Measurements from ENCODE around the gene HTR2C. TPM values are rescaled to one million over a fixed set of nuclear protein-coding genes. Genes with fewer than 3 reads are reported as not detected.
A peak's percentile ranks its signal among the peaks of the same experiment; 100 is the strongest.

HTR2C gene
- polyA plus RNA-seq, 2 of the 4 experiments (the other 2 are of a cell fraction) = not detected

DNA sequence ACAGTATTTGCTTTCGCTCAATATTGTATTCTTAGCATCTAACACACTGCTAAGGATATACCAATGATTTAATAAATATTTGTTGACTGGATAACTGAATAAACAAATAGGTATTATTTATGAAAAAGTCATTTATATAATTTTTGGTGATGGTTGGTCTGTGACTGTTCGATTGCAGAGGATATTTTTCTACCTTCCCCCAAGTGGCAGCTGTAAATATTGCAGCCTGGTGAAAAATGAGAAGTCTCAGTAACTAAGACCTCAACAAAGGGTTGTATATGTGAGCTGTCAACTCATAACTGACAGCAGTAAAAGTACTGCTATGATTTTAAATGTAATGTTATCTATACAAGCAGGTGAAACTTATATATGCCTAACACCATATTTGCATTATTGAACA lies 36.0 kb downstream of the HTR2C start:
- Histone ChIP-seq H3K27ac (no peak overlapping the region), H3K4me2 (no peak overlapping the region), H3K4me1 (no peaks in the 10 kb centered on the region), H3K9me3 (no peaks in the 10 kb centered on the region), H3K4me3 (no peak overlapping the region)
- WGBS (ENCODE audit: missing lambda C conversion rate) = 16% methylated on average over 2 of the region's 2 CpGs
- no peak for ATAC-seq
- no peak for FAIRE-seq
- no peak for DNase-seq (ENCODE audit: low read depth in 1 of 2, low spot score in 1 of 2)
- POLR2A ChIA-PET = no interaction called here
- CTCF ChIA-PET = interaction anchor here (1.0 kb wide), 1 partner anchor 10 kb away, joined by 4 read pairs; no protein-coding TSS in a partner anchor
- TF ChIP-seq, protein P1, sequence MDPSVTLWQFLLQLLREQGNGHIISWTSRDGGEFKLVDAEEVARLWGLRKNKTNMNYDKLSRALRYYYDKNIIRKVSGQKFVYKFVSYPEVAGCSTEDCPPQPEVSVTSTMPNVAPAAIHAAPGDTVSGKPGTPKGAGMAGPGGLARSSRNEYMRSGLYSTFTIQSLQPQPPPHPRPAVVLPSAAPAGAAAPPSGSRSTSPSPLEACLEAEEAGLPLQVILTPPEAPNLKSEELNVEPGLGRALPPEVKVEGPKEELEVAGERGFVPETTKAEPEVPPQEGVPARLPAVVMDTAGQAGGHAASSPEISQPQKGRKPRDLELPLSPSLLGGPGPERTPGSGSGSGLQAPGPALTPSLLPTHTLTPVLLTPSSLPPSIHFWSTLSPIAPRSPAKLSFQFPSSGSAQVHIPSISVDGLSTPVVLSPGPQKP (IDR thresholded peaks at IDR 0.05; ENCODE audit: low read depth, low read length) = no peak
- TF ChIP-seq KDM1A (IDR thresholded peaks at IDR 0.05; ENCODE audit: low read depth) (no peak), POLR2A (IDR thresholded peaks at IDR 0.05; ENCODE audit: low read length) (no peak), RNF2 (IDR thresholded peaks at IDR 0.05; ENCODE audit: borderline replicate concordance, low read depth) (no peak), SREBF2 (IDR thresholded peaks at IDR 0.05) (no peak), POLR2AphosphoS2 (conservative IDR thresholded peaks at IDR 0.05; ENCODE audit: low read length) (no peak), CBX2 (IDR thresholded peaks at IDR 0.05; ENCODE audit: borderline replicate concordance, low read depth) (no peak), HOXA7 (CRISPR knock-in tag; IDR thresholded peaks at IDR 0.05) (no peak), KDM5A (IDR thresholded peaks at IDR 0.05) (no peak), EHMT2 (IDR thresholded peaks at IDR 0.05; ENCODE audit: low read depth) (no peak)
- TF ChIP-seq, protein P2, sequence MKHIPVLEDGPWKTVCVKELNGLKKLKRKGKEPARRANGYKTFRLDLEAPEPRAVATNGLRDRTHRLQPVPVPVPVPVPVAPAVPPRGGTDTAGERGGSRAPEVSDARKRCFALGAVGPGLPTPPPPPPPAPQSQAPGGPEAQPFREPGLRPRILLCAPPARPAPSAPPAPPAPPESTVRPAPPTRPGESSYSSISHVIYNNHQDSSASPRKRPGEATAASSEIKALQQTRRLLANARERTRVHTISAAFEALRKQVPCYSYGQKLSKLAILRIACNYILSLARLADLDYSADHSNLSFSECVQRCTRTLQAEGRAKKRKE (CRISPR knock-in tag; IDR thresholded peaks at IDR 0.05; ENCODE audit: low read depth) = no peak

DNA sequence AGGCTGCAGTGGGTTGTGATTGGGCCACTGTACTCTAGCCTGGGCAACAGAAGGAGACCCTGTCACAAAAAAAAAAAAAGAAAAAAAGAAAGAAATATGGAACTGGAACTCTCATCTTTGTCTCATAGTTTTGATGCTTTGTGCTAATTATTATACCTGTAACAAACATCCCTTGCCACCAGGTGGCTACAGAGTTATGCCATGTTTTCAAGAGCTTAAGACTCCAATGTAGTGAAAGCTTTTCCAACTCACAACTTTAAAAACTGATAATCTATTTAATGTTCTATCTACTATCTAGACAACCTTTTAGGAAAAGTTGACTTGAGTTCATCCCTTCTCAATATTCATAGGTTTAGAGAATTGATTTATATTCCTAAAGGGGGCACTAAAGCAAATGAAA lies 42.4 kb downstream of the HTR2C start:
- CTCF ChIA-PET = interaction anchor here (0.6 to 1.0 kb wide), 5 partner anchors 14 to 520 kb away, joined by 3 to 4 read pairs (median 3); no protein-coding TSS in a partner anchor
- Histone ChIP-seq H3K4me1 (no peaks in the 10 kb centered on the region), H3K4me2 (no peak overlapping the region), H3K4me3 (no peak overlapping the region), H3K27ac (no peak overlapping the region), H3K9me3 (no peaks in the 10 kb centered on the region)
- DNase-seq (ENCODE audit: low read depth in 1 of 2, low spot score in 1 of 2) (peak; percentile 2 to 13), ATAC-seq (no peak), FAIRE-seq (peak; percentile 32)
- TF ChIP-seq TFCP2L1 (CRISPR knock-in tag; IDR thresholded peaks at IDR 0.05) (no peak), RAD21 (conservative IDR thresholded peaks at IDR 0.05 in 1 of 2, IDR thresholded peaks at IDR 0.05 in 1 of 2) (peak in 1 of 2 experiments; percentile 23; a peak in 1 of 5 replicates), POLR2A (IDR thresholded peaks at IDR 0.05; ENCODE audit: low read length) (no peak), FOSL2 (IDR thresholded peaks at IDR 0.05) (no peak), FOSL2 (CRISPR knock-in tag; IDR thresholded peaks at IDR 0.05) (no peak), POLR2AphosphoS2 (conservative IDR thresholded peaks at IDR 0.05; ENCODE audit: low read length) (no peak), CBX2 (IDR thresholded peaks at IDR 0.05; ENCODE audit: borderline replicate concordance, low read depth) (no peak), BHLHE40 (IDR thresholded peaks at IDR 0.05; ENCODE audit: low read depth, low read length) (no peak), RNF2 (IDR thresholded peaks at IDR 0.05; ENCODE audit: borderline replicate concordance, low read depth) (no peak), MAZ (IDR thresholded peaks at IDR 0.05; ENCODE audit: borderline replicate concordance, low read depth, low read length) (no peak), HOXB13 (CRISPR knock-in tag; IDR thresholded peaks at IDR 0.05; ENCODE audit: low read depth) (no peak), SREBF2 (IDR thresholded peaks at IDR 0.05) (no peak), CBX8 (IDR thresholded peaks at IDR 0.05) (no peak), HOXA7 (CRISPR knock-in tag; IDR thresholded peaks at IDR 0.05) (no peak), MAFK (IDR thresholded peaks at IDR 0.05; ENCODE audit: partially characterized antibody) (no peak), KDM5A (IDR thresholded peaks at IDR 0.05) (no peak)
- TF ChIP-seq, protein P1 (IDR thresholded peaks at IDR 0.05; ENCODE audit: low read depth, low read length) = no peak
- TF ChIP-seq, protein P3, sequence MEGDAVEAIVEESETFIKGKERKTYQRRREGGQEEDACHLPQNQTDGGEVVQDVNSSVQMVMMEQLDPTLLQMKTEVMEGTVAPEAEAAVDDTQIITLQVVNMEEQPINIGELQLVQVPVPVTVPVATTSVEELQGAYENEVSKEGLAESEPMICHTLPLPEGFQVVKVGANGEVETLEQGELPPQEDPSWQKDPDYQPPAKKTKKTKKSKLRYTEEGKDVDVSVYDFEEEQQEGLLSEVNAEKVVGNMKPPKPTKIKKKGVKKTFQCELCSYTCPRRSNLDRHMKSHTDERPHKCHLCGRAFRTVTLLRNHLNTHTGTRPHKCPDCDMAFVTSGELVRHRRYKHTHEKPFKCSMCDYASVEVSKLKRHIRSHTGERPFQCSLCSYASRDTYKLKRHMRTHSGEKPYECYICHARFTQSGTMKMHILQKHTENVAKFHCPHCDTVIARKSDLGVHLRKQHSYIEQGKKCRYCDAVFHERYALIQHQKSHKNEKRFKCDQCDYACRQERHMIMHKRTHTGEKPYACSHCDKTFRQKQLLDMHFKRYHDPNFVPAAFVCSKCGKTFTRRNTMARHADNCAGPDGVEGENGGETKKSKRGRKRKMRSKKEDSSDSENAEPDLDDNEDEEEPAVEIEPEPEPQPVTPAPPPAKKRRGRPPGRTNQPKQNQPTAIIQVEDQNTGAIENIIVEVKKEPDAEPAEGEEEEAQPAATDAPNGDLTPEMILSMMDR (IDR thresholded peaks at IDR 0.05) = peak; percentile 31
- POLR2A ChIA-PET = no interaction called here

Data from A549 (cell line).